GM21737 (cell line): ENCODE data around the gene COL2A1.
A peak's percentile ranks its signal among the peaks of the same experiment; 100 is the strongest.

Experiments
- ATAC-seq: cut with Tn5 transposase; IDR thresholded peaks from one replicate; pipeline ENCODE4 v1.9.1; 2021; ENCODE audit warnings: mild to moderate bottlenecking, moderate library complexity; ENCODE audit not compliant: unreplicated experiment

Gene COL2A1

DNA sequence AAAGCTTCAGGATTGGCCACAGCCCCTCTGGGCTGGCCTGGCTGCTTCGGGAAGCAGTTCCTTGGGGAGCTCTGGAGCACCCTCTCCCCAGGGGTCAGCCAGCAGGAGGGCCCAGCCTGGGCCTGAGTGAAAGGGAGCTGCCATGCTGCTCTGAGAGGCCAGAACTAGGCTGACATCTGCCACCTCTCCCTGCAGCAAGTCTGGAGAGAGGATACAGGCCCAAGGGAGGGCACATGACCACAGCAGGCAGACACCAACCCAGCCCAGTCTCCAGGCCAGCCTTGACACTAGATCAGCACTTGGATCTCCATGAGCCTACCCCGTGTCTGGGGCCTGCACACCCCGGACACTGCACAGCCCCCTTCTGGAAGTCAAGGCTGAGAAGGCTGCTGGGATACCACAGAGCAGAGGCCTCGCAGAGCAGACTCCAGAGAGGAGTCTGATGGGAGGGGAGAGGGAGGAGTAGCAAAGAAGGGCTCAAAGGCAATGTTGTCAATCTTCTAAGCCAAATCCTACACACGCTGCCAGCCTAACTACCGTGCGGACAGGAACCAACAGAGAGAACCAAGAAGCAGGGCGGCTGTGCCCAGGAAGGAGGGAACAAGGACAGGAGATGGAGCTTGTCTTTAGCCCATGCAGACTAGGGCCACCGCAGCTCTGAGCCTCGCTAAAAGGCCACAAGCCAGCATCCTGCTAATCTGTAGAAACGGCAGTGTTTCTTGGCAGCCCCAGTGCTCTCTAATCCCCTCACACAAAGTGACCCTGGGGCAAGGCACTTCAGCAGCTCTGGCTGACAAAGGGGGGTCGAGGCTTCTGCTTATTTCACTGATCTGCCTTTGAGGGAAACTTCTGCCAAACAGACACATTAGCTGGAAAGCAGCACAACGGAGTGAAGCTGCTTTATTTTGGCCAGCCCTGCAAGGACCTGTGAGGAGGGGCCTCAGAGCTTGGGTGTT lies 12.9 kb downstream of the COL2A1 start:
- ATAC-seq, result no peak

GRCh38 chr12:47990351-47991105 lies 13.7 kb downstream of the COL2A1 start:
- ATAC-seq, result peak; percentile 93

DNA sequence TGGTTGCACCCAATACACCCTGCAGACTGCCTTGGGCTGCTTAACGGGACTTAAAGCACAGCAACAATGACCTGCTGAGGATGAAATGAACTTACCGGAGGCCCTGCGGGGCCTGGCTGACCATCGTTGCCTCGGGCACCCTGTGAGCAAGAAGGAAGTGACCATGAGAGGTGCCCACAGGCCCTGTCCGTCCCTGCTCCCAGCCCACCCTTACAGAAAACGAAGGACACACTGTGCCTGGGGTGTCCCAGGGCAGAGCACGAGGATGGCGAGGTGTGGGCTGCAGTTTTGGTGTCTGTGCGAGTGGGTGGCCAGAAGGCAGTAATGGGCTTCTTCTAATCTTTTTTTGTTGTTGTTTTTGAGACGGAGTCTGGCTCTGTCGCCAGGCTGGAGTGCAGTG lies 14.6 kb downstream of the COL2A1 start:
- ATAC-seq, result no peak

DNA sequence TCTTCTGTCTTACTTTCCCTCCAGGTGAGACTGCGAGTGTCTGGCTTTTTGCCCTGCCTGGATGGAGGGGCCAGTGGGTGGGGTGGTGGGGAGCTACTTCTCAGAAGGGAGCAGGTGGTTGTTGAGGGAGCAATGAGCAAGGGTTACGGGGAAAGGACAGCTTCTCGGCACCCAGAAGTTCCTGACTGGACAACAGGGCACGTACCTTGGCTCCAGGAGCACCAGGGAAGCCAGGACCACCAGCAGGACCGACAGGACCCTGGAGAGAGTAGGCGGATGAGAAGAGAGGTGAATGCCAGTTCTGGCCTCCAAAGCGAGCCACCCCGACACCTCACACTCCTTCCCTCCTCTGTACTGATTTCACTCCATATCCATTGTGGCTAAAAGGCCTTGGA lies 15.3 kb downstream of the COL2A1 start:
- ATAC-seq, result no peak

GRCh38 chr12:47988073-47989022 lies 15.9 kb downstream of the COL2A1 start:
- no peak for ATAC-seq

DNA sequence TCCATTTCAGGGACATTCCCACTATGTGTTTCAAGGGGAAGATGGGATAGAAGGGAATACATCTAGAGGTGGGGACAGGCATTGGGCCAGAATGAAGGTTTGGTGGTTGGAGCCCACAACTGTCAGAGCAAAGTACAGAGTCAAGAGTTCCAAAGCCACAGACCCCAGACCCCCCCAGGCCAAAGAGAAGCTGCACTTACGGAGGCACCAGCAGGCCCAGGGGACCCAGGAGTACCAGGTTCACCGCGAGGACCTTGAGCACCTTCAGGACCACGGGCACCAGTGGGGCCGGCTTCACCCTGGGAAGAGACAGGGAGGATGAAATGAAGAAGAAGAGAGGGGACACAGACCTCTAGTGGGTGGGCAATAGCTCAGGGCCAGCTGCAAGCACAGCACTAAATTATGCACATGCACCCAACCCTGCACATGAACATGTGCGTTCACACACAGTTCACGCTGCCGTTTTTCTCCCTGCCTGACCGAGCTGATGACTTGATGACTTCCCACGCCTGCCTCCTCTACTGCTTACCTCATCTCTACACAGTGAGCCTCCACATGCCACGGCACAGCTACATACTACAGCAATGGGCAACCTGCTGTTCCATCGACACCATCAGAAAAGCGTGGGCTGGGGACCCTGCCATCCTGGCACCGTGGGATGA lies 16.7 kb downstream of the COL2A1 start:
- no peak for ATAC-seq

GRCh38 chr12:47986832-47987231 lies 17.4 kb downstream of the COL2A1 start:
- no peak for ATAC-seq

DNA sequence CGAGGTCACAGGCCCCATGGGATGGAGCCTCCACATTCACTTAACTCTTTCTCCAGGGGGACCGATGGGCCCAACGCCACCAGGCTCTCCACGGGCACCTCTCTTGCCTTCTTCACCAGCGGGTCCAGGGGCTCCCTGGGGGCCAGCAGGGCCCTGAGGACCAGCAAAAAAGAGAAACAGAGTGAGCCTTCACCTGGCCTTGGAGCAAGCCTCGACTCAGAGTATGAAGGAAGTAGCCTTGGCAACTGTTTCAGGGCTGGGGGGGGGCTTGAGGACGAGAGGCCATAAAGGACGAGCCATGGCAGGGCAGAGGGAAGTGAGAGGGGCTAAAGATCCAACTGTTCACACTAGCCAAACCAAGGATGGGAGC lies 18.0 kb downstream of the COL2A1 start:
- ATAC-seq, result no peak

- no peak for ATAC-seq
These were observed 18.5 kb downstream of the COL2A1 start for GRCh38 chr12:47985596-47986290.

DNA sequence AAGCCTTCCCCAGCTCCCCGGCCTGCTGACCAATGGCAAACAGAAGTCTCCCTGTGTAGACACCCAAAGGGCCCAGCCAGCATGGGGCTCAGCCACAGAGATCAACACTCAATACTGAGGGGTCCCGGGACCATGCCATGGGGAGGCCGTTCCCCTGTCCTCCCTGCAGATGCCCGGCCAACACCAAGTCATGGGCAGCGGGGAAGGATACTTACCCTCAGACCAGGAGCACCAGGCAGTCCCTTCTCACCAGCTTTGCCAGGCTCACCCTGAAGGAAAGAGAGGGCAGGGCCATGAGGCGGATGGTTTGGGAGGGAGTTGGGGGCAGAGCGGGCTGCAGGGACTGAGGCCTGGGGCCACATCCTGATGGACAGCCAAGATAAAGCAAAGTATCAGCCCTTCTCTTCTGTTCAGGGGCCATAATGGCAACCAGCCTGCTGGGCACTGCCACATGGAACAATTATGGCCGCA lies 19.9 kb downstream of the COL2A1 start:
- ATAC-seq, result no peak

DNA sequence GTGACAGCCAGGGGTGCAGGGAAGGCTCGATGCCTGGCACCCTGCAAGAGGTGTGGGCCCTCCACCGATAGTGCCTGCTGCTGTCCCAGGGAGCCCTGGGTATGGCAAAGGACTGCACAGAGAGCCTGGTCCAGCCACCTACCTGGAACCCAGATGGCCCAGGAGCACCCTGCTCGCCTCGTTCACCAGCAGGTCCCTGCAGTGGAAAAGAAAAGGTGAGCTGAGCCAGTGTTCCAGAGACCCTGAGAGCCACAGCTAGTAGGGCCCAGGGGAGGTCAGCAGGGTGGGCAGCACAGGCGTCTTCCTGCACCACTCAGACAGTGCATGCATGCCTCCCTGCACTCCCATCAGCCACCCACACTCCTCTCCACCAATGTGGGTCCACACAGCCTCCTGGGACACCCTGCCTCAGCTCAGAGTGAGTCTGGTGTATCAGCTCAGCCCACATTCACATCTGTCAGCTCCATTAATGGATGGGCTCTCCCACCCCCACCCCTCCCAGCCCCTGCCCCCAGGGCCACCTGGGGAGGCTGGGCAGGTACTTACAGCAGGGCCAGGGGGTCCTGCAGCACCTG lies 20.6 kb downstream of the COL2A1 start:
- ATAC-seq, result no peak

DNA sequence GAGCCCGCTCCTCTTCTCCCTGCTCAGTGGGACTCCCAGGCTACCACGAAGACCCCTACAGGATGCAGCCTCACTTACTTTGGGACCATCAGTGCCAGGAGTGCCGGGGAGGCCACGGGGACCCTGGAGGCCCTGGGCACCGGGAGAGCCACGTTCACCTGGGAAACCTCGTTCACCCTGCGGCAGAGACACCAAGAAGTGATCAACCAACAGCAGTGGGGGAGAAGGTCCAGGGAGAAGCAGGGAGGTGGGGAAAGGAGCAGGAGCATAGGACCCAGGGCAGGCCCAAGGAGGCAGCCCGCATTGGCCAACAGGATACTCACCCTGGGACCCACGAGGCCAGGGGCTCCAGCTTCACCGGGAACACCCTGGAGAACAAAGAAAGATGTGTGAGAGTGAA lies 21.5 kb downstream of the COL2A1 start:
- no peak for ATAC-seq

DNA sequence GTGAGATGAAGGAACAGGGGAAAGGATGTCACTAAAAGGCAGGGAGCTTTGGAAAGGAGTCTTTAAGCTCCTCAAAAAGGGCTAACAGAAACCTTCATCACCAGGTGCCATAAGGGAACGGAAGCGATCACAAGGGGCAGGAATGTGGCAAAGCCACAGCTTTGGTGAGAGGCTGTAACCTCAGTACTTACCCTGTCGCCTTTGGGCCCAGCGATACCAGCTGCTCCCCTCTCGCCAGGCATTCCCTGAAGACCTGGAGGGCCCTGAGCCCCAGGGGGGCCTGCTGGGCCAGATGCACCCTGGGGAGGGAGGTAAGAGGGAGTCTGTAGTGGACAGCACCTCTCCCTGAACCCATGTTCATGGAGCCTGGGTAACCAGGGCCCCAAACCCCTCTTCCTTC lies 22.0 kb downstream of the COL2A1 start:
- ATAC-seq, result no peak

GRCh38 chr12:47981496-47982260 lies 22.6 kb downstream of the COL2A1 start:
- no peak for ATAC-seq

GRCh38 chr12:47980779-47981495 lies 23.3 kb downstream of the COL2A1 start:
- ATAC-seq, result no peak

- ATAC-seq, result no peak
These were observed 24.1 kb downstream of the COL2A1 start for GRCh38 chr12:47980197-47980596.

- no peak for ATAC-seq
These were observed 24.6 kb downstream of the COL2A1 start for GRCh38 chr12:47979686-47980085.

GRCh38 chr12:47979166-47979565 lies 25.1 kb downstream of the COL2A1 start:
- no peak for ATAC-seq
